H9 (cell line): ENCODE results near the gene SLCO4A1. TPM values are rescaled to one million over a fixed set of nuclear protein-coding genes. Genes with fewer than 3 reads are reported as not detected.

Source experiments
- DNase-seq: peaks from one replicate; pipeline ENCODE4 v3.0.0-alpha.2; 2017
- H2AFZ ChIP-seq: one replicate; pipeline ENCODE4 v1.6.1; 2013; ENCODE audit warnings: mild to moderate bottlenecking, low read length, control low read depth, moderate library complexity
- H2AK5ac ChIP-seq: 2 replicates; pipeline ENCODE4 v1.6.1; 2013; ENCODE audit warnings: low read length, control low read depth, mixed read lengths; ENCODE audit not compliant: insufficient read length
- H2BK120ac ChIP-seq: one replicate; pipeline ENCODE4 v1.6.1; 2013; ENCODE audit warnings: low read depth, mild to moderate bottlenecking, low read length, control low read depth, inconsistent platforms; ENCODE audit not compliant: poor library complexity, severe bottlenecking
- H2BK12ac ChIP-seq: 2 replicates; pipeline ENCODE4 v1.6.1; 2013; ENCODE audit warnings: low read length, control low read depth, mixed read lengths, low read depth; ENCODE audit not compliant: insufficient read length
- H2BK15ac ChIP-seq: 2 replicates; pipeline ENCODE4 v1.6.1; 2013; ENCODE audit warnings: low read depth, low read length, control low read depth
- H2BK20ac ChIP-seq: one replicate; pipeline ENCODE4 v1.6.1; 2013; ENCODE audit warnings: low read depth, mild to moderate bottlenecking, low read length, control low read depth, inconsistent platforms; ENCODE audit not compliant: poor library complexity, severe bottlenecking
- H2BK5ac ChIP-seq: 2 replicates; pipeline ENCODE4 v1.6.1; 2013; ENCODE audit warnings: low read length, control low read depth, mixed read lengths; ENCODE audit not compliant: insufficient read length
- H3K14ac ChIP-seq: 2 replicates; pipeline ENCODE4 v1.6.1; 2013; ENCODE audit warnings: low read length, control low read depth; ENCODE audit not compliant: insufficient read depth
- H3K18ac ChIP-seq: 2 replicates; pipeline ENCODE4 v1.6.1; 2013; ENCODE audit warnings: low read depth, mild to moderate bottlenecking, mixed read lengths, low read length, control low read depth; ENCODE audit not compliant: insufficient read length
- H3K23ac ChIP-seq: 2 replicates; pipeline ENCODE4 v1.6.1; 2013; ENCODE audit warnings: low read length, control low read depth, mixed read lengths, low read depth; ENCODE audit not compliant: insufficient read length
- H3K23me2 ChIP-seq: 2 replicates; pipeline ENCODE4 v1.6.1; 2013; ENCODE audit warnings: low read depth, mild to moderate bottlenecking, mixed read lengths, low read length, control low read depth; ENCODE audit not compliant: insufficient read length, poor library complexity, severe bottlenecking
- H3K27ac ChIP-seq: 2 replicates; pipeline ENCODE4 v1.5.1; 2013; ENCODE audit warnings: low read length, control low read depth, mixed read lengths, low read depth; ENCODE audit not compliant: insufficient read length
- H3K27me3 ChIP-seq: 2 replicates; pipeline ENCODE4 v1.6.1; 2013; ENCODE audit warnings: low read length, control low read depth, inconsistent platforms; ENCODE audit not compliant: insufficient read depth
- H3K4ac ChIP-seq: 2 replicates; pipeline ENCODE4 v1.6.1; 2013; ENCODE audit warnings: low read depth, mild to moderate bottlenecking, control low read depth, inconsistent platforms, low read length, moderate library complexity
- H3K4me1 ChIP-seq: 2 replicates; pipeline ENCODE4 v1.6.1; 2013; ENCODE audit warnings: low read length, control low read depth, inconsistent platforms; ENCODE audit not compliant: insufficient read depth
- H3K4me2 ChIP-seq: 2 replicates; pipeline ENCODE4 v1.6.1; 2013; ENCODE audit warnings: low read length, control low read depth, mixed read lengths; ENCODE audit not compliant: insufficient read length, insufficient read depth
- H3K56ac ChIP-seq: 2 replicates; pipeline ENCODE4 v1.6.1; 2013; ENCODE audit warnings: low read depth, mild to moderate bottlenecking, mixed read lengths, low read length, control low read depth; ENCODE audit not compliant: insufficient read length
- H3K79me1 ChIP-seq: 2 replicates; pipeline ENCODE4 v1.6.1; 2013; ENCODE audit warnings: low read depth, mild to moderate bottlenecking, moderate library complexity, low read length, control low read depth, inconsistent platforms; ENCODE audit not compliant: insufficient read depth, poor library complexity, severe bottlenecking
- H3K79me2 ChIP-seq: 2 replicates; pipeline ENCODE4 v1.6.1; 2013; ENCODE audit warnings: low read length, control low read depth, inconsistent platforms; ENCODE audit not compliant: insufficient read depth
- H3K9ac ChIP-seq: 2 replicates; pipeline ENCODE4 v1.6.1; 2013; ENCODE audit warnings: low read length, control low read depth, mixed read lengths; ENCODE audit not compliant: insufficient read length; ENCODE audit errors: extremely low read depth
- H3K9me3 ChIP-seq: one replicate; pipeline ENCODE4 v1.6.1; 2013; ENCODE audit warnings: low read depth, low read length, inconsistent platforms; ENCODE audit not compliant: control insufficient read depth
- H3T11ph ChIP-seq: one replicate; pipeline ENCODE4 v1.6.1; 2013; ENCODE audit warnings: mild to moderate bottlenecking, low read length, control low read depth, inconsistent platforms
- H4K20me1 ChIP-seq: one replicate; pipeline ENCODE4 v1.6.1; 2013; ENCODE audit not compliant: control insufficient read depth, insufficient read length, insufficient read depth
- H4K5ac ChIP-seq: 2 replicates; pipeline ENCODE4 v1.6.1; 2013; ENCODE audit warnings: low read depth, mild to moderate bottlenecking, mixed read lengths, low read length, control low read depth; ENCODE audit not compliant: insufficient read length
- H4K8ac ChIP-seq: replicated peaks from 2 replicates; pipeline ENCODE4 v1.6.1; 2013; ENCODE audit warnings: low read length, control low read depth, mixed read lengths, low read depth; ENCODE audit not compliant: insufficient read length
- H4K91ac ChIP-seq: 2 replicates; pipeline ENCODE4 v1.6.1; 2013; ENCODE audit warnings: low read depth, mild to moderate bottlenecking, moderate library complexity, mixed read lengths, low read length, control low read depth; ENCODE audit not compliant: insufficient read length
- H3K27ac Mint-ChIP-seq, 3 experiments: 2 replicates in 2 of 3; 3 replicates in 1 of 3; pipeline ENCODE4 v1.8.0; 2020 to 2021; ENCODE audit warnings: mixed read lengths in 3 of 3, mild to moderate bottlenecking in 1 of 3, moderate library complexity in 1 of 3
- H3K27me3 Mint-ChIP-seq: 2 replicates; pipeline ENCODE4 v1.8.0; 2021; ENCODE audit warnings: low read depth, mild to moderate bottlenecking, moderate library complexity, mixed read lengths
- H3K36me3 Mint-ChIP-seq, 3 experiments: 2 replicates in 2 of 3; 3 replicates in 1 of 3; pipeline ENCODE4 v1.8.0; 2020 to 2021; ENCODE audit warnings: low read depth in 3 of 3, mixed read lengths in 3 of 3; ENCODE audit not compliant: insufficient read depth in 1 of 3
- H3K4me1 Mint-ChIP-seq, 2 experiments: 2 replicates each; pipeline ENCODE4 v1.8.0; 2020; ENCODE audit warnings: mixed read lengths in 2 of 2
- H3K4me3 Mint-ChIP-seq, 2 experiments: 2 replicates in 1 of 2; 3 replicates in 1 of 2; pipeline ENCODE4 v1.8.0; 2020 to 2021; ENCODE audit warnings: mild to moderate bottlenecking in 2 of 2, mixed read lengths in 2 of 2, moderate library complexity in 1 of 2
- H3K9me3 Mint-ChIP-seq, 2 experiments: 2 replicates in 1 of 2; 3 replicates in 1 of 2; pipeline ENCODE4 v1.8.0; 2020; ENCODE audit warnings: mild to moderate bottlenecking in 2 of 2, mixed read lengths in 2 of 2, moderate library complexity in 1 of 2
- WGBS: extraction: QIAGEN DNeasy Blood & Tissue Kit; methylation state at CpG from one replicate; pipeline ENCODE4 v1.1.7; 2013; ENCODE audit warnings: missing lambda C conversion rate, low lambda C conversion rate, mixed read lengths; ENCODE audit not compliant: insufficient read length; ENCODE audit errors: extremely low coverage; 5-methylcytosine and 5-hydroxymethylcytosine counted together
- total RNA-seq: library from RNA; stranded (reverse); gene quantifications from 2 replicates; pipeline ENCODE4 v1.2.1, GENCODE V29; 2021
- TF ChIP-seq, protein P1 (sequence below): fragments of 200-600 bp; sonication (generic); conservative IDR thresholded peaks from 3 replicates; pipeline ENCODE4 v1.8.0; 2021; ENCODE audit warnings: antibody characterized with exemption, mild to moderate bottlenecking

SLCO4A1 gene
- total RNA-seq, 1 experiment from 2014 or later: 9.4 TPM

DNA sequence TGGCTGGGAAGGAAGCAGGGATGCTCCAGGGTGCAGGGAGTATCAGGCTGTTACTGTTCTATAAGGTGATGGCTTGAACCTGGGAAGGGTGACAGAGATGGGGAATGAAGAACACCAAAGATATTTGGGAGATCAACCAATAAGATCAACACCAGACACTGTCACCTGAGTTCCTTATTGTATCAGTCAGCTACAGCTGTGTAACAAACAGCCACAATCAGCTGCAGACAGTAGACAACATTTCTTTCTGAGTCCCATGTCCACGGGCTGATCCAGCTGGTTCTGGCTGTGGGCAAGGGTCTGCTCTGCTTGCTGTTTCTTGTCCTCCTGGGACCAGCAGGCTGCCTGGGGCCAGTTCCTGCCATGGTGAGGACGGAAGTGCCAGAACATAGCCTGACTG lies 31.3 kb upstream of the SLCO4A1 start:
- H2AFZ ChIP-seq: no peak overlapping the region
- Mint-ChIP-seq H3K9me3 (peaks cover 0 to 3% of the 10 kb centered on the region in 2 experiments; a peak in 2 of 5 replicates), H3K27ac (peak overlapping the region in 1 of 3 experiments; percentile 63; a peak in 1 of 7 replicates), H3K4me3 (no peak overlapping the region), H3K36me3 (peaks cover 0 to 2% (median 0%) of the 10 kb centered on the region in 3 experiments; a peak in 2 of 7 replicates), H3K27me3 (peaks cover 13% of the 10 kb centered on the region), H3K4me1 (peaks cover 6 to 16% of the 10 kb centered on the region in 2 experiments)
- H3K18ac ChIP-seq: no peak overlapping the region
- H3K4me1 ChIP-seq: no peaks in the 10 kb centered on the region; the same call in 1 of the 2 replicates
- no peak for DNase-seq
- H3K4ac ChIP-seq: no peak overlapping the region
- H4K91ac ChIP-seq: no peak overlapping the region
- no peak overlapping the region for H3K27ac ChIP-seq
- H4K8ac ChIP-seq: no peak overlapping the region
- H3K79me1 ChIP-seq: no peaks in the 10 kb centered on the region
- H2BK20ac ChIP-seq: no peak overlapping the region
- H2BK15ac ChIP-seq: no peak overlapping the region
- H3K79me2 ChIP-seq: no peaks in the 10 kb centered on the region
- no peak overlapping the region for H3K23ac ChIP-seq
- H2BK120ac ChIP-seq: no peak overlapping the region
- no peak overlapping the region for H3K9ac ChIP-seq
- no peaks in the 10 kb centered on the region for H3K27me3 ChIP-seq
- no peak overlapping the region for H3K14ac ChIP-seq
- peaks cover 2% of the 10 kb centered on the region for H4K20me1 ChIP-seq
- no peaks in the 10 kb centered on the region for H3K9me3 ChIP-seq
- no peak overlapping the region for H3K56ac ChIP-seq
- H3K4me2 ChIP-seq: no peak overlapping the region
- no peaks in the 10 kb centered on the region for H3K23me2 ChIP-seq
- H4K5ac ChIP-seq: no peak overlapping the region
- H2BK5ac ChIP-seq: no peak overlapping the region
- no peak overlapping the region for H3T11ph ChIP-seq
- whole genome bisulfite sequencing: no CpG with 5 or more reads among the region's 2 CpGs
- TF ChIP-seq, protein P1, sequence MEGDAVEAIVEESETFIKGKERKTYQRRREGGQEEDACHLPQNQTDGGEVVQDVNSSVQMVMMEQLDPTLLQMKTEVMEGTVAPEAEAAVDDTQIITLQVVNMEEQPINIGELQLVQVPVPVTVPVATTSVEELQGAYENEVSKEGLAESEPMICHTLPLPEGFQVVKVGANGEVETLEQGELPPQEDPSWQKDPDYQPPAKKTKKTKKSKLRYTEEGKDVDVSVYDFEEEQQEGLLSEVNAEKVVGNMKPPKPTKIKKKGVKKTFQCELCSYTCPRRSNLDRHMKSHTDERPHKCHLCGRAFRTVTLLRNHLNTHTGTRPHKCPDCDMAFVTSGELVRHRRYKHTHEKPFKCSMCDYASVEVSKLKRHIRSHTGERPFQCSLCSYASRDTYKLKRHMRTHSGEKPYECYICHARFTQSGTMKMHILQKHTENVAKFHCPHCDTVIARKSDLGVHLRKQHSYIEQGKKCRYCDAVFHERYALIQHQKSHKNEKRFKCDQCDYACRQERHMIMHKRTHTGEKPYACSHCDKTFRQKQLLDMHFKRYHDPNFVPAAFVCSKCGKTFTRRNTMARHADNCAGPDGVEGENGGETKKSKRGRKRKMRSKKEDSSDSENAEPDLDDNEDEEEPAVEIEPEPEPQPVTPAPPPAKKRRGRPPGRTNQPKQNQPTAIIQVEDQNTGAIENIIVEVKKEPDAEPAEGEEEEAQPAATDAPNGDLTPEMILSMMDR: no peak
- no peak overlapping the region for H2BK12ac ChIP-seq
- no peak overlapping the region for H2AK5ac ChIP-seq
